Central memory CD8-positive, alpha-beta T cell (primary cell): ENCODE data around the gene ANKRD33.
A peak's percentile ranks its signal among the peaks of the same experiment; 100 is the strongest.

Experiments used
- ATAC-seq: fragments of 150-1000 bp; cut with Tn5 transposase; replicated peaks from 2 replicates; pipeline ENCODE4 v1.10.0; 2022; ENCODE audit warnings: mild to moderate bottlenecking, moderate FRiP score, moderate number of reproducible peaks; ENCODE audit not compliant: poor library complexity, severe bottlenecking; ENCODE audit errors: extremely low read depth
- DNase-seq, 2 donors: peaks; one replicate each; pipeline ENCODE4 v3.0.0; 2021; ENCODE audit warnings: low spot score in 2 of 2
- H3K27ac Mint-ChIP-seq: one replicate; pipeline ENCODE4 v1.8.0; 2022; ENCODE audit warnings: low read depth, mild to moderate bottlenecking, moderate library complexity, mixed read lengths
- H3K27me3 Mint-ChIP-seq: one replicate; pipeline ENCODE4 v1.8.0; 2022; ENCODE audit warnings: mixed read lengths
- H3K36me3 Mint-ChIP-seq: one replicate; pipeline ENCODE4 v1.8.0; 2022; ENCODE audit warnings: mild to moderate bottlenecking, moderate library complexity, mixed read lengths; ENCODE audit not compliant: insufficient read depth
- H3K4me1 Mint-ChIP-seq: one replicate; pipeline ENCODE4 v1.8.0; 2022; ENCODE audit warnings: mixed read lengths
- H3K4me3 Mint-ChIP-seq: one replicate; pipeline ENCODE4 v1.8.0; 2022; ENCODE audit warnings: mild to moderate bottlenecking, moderate library complexity, mixed read lengths
- H3K9me3 Mint-ChIP-seq: one replicate; pipeline ENCODE4 v1.8.0; 2022; ENCODE audit warnings: mixed read lengths

Gene ANKRD33, protein sequence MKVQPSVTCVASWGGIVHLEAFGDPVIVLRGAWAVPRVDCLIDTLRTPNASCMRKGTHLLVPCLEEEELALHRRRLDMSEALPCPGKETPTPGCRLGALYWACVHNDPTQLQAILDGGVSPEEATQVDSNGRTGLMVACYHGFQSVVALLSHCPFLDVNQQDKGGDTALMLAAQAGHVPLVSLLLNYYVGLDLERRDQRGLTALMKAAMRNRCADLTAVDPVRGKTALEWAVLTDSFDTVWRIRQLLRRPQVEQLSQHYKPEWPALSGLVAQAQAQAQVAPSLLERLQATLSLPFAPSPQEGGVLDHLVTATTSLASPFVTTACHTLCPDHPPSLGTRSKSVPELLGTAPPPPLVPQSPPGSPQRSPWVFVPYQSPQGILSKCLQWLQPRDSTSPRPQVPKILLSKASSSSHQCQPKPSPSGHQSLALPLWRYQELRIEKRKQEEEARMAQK

DNA sequence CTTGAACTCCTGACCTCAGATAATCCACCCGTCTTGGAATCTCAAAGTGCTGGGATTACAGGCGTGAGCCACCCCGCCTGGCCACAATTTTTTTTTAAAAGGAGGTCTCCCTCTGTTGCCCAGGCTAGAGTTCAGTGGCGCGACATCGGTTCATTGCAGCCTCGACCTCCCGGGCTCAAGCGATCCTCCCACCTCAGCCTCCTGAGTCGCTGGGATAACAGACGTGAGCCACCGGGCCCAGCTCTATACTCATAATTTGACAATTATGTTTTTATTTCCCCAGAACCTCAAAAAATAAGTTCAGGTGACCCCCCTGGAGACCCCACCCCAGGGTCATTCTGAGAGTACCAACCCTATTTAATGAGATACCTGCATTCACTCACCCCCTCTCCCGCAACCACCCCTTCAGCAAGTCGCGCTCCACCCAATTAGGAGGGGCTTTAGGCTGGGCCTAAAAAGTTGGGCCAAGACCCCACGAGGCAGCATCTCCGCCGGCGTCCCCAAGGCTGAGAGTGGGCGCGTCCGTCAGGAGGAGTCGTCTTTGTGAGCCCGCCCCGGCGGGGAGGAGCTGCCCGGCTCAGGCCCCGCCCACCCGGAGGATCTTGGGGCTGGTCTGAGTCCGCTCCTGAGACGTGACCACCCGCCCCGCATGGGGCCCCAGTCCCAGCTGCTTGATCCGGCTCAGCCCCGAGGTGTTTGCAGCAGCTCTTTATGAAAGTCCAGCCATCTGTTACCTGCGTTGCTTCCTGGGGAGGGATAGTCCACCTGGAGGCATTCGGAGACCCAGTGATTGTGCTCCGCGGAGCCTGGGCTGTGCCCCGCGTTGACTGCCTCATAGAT is at the start of gene ANKRD33:
ANKRD33 (plus strand) TSS at position 628 of the 840 bp plus-strand sequence; CDS start at position 712, 84 bp downstream.
- peaks cover 8% of the 10 kb centered on the region for H3K27me3 Mint-ChIP-seq
- H3K4me1 Mint-ChIP-seq: peaks cover 10% of the 10 kb centered on the region
- no peaks in the 10 kb centered on the region for H3K9me3 Mint-ChIP-seq
- no peak for DNase-seq
- H3K4me3 Mint-ChIP-seq: no peak within 1 kb of the TSS
- no peak within 1 kb of the TSS for H3K27ac Mint-ChIP-seq
- no peak for ATAC-seq
- peaks cover 2% of the 10 kb centered on the region for H3K36me3 Mint-ChIP-seq

DNA sequence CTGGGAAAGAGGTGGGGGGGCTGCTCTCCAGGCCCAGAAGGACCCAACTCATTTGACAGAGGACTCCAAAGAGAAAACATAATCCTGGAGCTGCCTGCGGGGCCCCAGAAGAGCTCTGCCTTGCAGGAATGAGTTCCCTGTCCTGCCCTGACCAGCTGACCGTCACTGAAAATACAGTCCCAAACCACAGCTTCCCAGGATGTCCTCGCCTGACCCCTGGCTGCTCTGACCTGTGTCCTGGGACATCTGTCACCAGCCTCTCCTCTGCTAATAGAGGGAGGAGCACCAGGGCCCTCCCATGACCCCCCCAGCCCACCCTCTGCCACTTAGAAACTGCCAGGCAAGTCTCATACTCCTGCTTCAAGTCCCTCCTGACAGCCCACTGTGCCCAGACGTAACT is 49.1 kb upstream of the ANKRD33 start:
- no peaks in the 10 kb centered on the region for H3K36me3 Mint-ChIP-seq
- no peak for ATAC-seq
- no peaks in the 10 kb centered on the region for H3K4me1 Mint-ChIP-seq
- no peak overlapping the region for H3K4me3 Mint-ChIP-seq
- H3K9me3 Mint-ChIP-seq: no peaks in the 10 kb centered on the region
- DNase-seq: no peak
- H3K27me3 Mint-ChIP-seq: peaks cover 76% of the 10 kb centered on the region
- no peak overlapping the region for H3K27ac Mint-ChIP-seq

DNA sequence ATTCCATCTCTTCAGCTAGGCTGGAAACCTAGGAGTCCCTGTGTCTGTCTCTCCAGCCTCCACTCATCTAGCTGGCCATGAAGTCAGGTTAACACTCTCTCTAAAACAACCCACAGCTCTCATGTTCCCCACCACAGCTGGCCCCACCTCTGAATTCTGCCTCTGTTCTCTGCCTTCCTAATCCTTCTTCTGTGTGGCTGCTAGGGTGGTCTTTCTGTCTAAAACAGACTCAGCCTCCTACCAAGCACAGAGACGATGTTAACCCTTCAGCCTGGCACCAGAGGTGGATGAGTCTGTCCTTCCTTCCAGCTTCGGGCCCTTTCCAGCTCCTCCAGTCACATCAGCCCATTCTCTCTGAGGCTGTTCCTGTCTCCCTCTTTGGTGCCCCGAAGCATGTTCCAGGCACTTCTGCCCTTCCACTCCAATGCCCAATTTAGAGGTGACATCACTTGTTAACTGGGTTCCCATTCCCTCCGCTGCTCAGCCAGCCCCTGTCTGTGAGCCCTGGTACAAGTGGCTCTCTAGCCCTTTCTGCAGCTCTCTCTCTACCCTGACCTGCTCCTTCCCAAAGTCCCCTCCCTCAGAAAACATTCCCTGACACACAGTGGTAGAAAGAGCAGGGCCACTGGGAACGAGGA is 48.5 kb upstream of the ANKRD33 start:
- DNase-seq (no peak), ATAC-seq (no peak)
- no peaks in the 10 kb centered on the region for H3K4me1 Mint-ChIP-seq
- no peaks in the 10 kb centered on the region for H3K9me3 Mint-ChIP-seq
- no peak overlapping the region for H3K4me3 Mint-ChIP-seq
- H3K36me3 Mint-ChIP-seq: no peaks in the 10 kb centered on the region
- H3K27me3 Mint-ChIP-seq: peaks cover 76% of the 10 kb centered on the region
- H3K27ac Mint-ChIP-seq: no peak overlapping the region

DNA sequence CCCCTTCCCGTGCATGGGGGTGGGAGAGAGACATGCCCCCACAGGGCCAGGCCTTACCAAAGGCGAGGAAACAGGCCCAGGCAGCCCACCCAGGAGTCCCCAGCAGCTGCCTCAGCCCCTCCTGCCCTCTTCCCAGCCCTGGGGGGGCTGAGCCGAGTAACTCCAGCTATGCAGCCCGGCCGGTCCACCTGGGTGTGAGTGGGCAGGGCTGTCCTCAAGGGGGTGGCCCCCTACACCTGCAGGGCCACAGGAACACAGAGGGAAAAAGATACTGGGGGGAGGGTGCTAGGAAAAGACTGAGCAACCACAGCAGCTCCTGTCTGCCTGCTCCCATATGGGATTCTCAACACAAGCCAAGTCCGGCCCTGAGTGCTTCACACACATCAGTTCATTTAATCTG is 46.9 kb upstream of the ANKRD33 start:
- ATAC-seq (no peak), DNase-seq (no peak)
- Mint-ChIP-seq H3K4me3 (no peak overlapping the region), H3K36me3 (no peaks in the 10 kb centered on the region), H3K27me3 (peaks cover 80% of the 10 kb centered on the region), H3K9me3 (no peaks in the 10 kb centered on the region), H3K27ac (no peak overlapping the region), H3K4me1 (peaks cover 1% of the 10 kb centered on the region)

DNA sequence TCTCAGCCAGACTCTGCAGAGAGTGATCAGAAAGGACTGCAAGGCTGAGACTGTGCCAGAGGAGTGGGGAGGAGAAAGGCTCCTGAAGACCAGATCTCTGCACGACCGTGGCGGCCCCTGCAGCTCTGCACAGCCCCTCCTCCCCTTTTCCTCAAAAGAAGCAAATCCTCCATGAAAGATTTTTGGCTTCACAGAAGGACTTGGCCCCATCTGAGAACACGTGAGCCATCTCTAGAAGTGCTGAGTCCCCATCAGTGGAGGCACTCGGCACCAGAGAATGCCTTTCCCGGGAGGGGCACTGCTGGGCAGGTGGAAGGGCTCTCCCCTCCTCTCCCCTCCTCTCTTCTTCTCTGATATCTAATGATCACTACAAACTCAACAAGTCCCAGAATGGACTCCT is 46.2 kb upstream of the ANKRD33 start:
- Mint-ChIP-seq H3K27ac (no peak overlapping the region), H3K27me3 (peaks cover 88% of the 10 kb centered on the region), H3K4me3 (no peak overlapping the region), H3K36me3 (no peaks in the 10 kb centered on the region), H3K9me3 (no peaks in the 10 kb centered on the region), H3K4me1 (peaks cover 9% of the 10 kb centered on the region)
- no peak for DNase-seq
- ATAC-seq: no peak

DNA sequence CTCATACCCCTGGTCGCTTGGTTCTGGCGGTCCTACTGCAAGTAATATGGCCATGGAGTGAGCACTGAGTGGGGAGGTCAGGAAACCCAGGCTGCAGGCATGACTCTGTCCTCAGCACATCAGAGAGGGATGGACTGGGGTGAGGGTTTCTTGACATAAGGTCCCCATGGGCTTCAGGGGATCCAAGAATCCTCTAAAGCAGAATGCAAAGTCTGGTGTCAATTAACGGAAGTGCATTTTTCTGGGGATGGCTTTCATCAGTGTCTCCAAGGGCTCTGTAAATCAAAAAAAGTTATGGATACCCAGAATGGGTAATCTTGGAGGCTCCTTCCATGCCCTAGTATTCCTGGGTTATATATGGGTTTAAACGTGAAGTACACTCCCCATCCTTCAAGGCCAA is 43.0 kb upstream of the ANKRD33 start:
- no peak for ATAC-seq
- Mint-ChIP-seq H3K27ac (no peak overlapping the region), H3K4me3 (no peak overlapping the region)

DNA sequence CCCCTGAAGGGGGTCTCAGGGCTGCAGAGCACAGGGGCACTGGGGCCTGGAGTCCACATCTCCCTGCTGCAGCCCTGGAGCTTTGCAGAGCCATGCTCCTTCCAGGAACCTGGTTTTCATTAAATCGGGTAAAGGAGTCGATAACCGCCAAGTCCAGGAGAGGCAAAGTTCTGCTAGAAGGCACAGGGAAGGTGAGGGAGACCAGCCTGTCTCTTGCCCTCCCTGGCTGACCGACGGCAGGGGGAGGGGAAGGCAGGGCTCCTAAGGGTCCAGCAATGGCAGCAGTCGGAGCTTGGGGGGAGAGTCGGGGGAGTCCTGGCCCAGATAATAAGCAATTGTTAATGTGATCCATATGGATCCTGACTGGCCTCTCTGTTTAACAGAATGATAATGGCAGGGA is 42.4 kb upstream of the ANKRD33 start:
- Mint-ChIP-seq H3K36me3 (no peaks in the 10 kb centered on the region), H3K27me3 (peaks cover 60% of the 10 kb centered on the region), H3K27ac (no peak overlapping the region), H3K9me3 (no peaks in the 10 kb centered on the region), H3K4me1 (peaks cover 12% of the 10 kb centered on the region), H3K4me3 (peak overlapping the region; percentile 69)
- DNase-seq (no peak), ATAC-seq (no peak)

More for the DNA sequence above, 43.0 kb upstream of the ANKRD33 start:
- no peaks in the 10 kb centered on the region for H3K9me3 Mint-ChIP-seq
- H3K36me3 Mint-ChIP-seq: no peaks in the 10 kb centered on the region
- H3K4me1 Mint-ChIP-seq: peaks cover 12% of the 10 kb centered on the region
- H3K27me3 Mint-ChIP-seq: peaks cover 62% of the 10 kb centered on the region
- no peak for DNase-seq

DNA sequence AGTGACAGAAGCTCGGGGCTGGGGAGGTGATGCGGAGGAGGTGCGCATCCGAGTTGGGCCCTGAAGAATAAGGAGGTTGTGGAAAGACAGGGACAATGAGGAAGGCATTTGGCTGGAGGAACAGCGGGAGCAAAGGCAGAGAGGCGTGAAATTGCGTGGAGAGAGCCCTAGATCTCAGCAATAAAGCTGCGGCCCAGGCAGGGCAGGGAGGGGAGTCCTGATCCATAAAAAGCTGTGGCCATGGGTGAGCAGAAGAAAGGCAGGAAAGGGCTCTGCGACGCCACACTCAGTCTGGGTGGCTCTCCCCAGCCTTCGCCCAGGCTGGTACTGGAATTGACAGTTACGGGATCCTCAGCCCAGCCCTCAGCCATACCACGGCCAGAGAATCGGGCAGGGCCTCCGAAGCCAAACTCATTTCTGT is 41.6 kb upstream of the ANKRD33 start:
- peak overlapping the region; percentile 69 for H3K4me3 Mint-ChIP-seq
- peaks cover 65% of the 10 kb centered on the region for H3K27me3 Mint-ChIP-seq
- DNase-seq (no peak), ATAC-seq (no peak)
- peaks cover 19% of the 10 kb centered on the region for H3K4me1 Mint-ChIP-seq
- H3K27ac Mint-ChIP-seq: no peak overlapping the region
- H3K36me3 Mint-ChIP-seq: no peaks in the 10 kb centered on the region
- no peaks in the 10 kb centered on the region for H3K9me3 Mint-ChIP-seq

DNA sequence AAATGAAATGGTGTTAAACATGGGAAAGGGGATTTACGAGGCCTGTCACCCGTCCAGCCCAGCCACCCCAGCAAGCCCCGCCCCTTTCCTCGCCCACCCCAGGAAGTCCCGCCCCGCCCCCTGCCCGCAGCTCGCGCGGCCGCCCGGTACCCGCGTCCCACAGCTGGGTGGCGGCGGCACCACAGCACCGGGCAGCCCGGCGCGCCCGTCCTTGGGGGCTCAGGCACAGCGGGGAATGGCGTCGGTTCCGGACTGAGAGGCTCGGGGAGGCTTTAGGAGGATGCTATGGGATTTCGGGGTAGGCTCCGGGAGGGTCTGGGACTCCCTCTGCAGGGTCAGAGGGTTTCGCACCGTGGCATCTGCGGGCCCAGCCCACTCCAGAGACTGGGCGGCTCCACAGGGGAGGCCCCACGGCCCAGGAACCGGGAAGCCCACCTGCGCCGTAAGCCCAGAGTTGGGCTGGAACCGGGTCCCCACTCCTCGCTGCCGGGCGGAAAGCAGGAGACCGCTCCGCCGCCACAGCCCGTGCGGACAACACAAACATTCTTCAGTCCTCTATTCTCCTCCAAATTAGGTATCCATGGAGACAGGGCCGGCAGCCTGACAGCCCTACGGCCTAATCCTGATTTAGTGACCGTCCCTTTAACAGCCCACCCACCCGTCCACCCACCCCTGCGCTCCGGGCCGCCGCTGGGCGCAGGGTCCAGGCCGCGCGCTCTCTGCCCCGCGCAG is 40.8 kb upstream of the ANKRD33 start:
- Mint-ChIP-seq H3K27me3 (peaks cover 65% of the 10 kb centered on the region), H3K9me3 (no peaks in the 10 kb centered on the region), H3K36me3 (no peaks in the 10 kb centered on the region), H3K4me1 (peaks cover 23% of the 10 kb centered on the region), H3K27ac (no peak overlapping the region), H3K4me3 (peak overlapping the region; percentile 69)
- peak; percentile 48 for ATAC-seq
- no peak for DNase-seq

DNA sequence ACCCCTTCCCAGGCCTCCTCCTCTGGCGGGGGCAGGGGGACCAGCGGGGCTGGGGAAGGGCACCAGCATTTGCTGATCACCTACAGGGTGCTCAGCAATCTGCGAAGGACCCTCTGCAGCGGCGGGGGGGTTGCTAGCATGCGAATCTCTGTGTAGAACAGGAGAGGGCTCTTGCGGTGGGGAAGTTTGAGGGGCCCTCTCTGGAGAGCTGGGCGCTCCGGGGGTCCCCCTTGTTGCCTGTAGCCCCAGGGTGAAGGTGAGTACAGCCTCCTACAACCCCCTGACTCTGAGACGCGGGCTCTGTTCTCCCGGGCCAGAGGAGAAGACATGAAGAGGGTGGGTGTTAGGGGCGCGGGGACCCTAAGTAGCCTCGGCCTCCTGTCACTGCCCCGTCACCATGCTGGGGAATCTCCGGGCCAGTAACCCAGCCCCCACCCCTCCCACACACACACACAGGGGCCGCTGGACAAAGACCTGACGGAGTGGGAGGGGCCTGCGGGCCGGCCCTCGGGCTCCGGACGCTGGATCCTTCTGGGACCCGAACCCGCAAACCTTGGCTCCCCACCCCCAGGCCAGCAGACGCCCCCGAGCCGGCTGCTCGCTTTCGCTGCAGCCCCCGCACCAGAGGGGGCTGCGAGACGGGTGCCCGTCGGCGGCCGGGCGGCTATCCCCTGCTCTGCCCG is 40.1 kb upstream of the ANKRD33 start:
- no peak overlapping the region for H3K27ac Mint-ChIP-seq
- DNase-seq (no peak), ATAC-seq (no peak)
- peak overlapping the region; percentile 69 for H3K4me3 Mint-ChIP-seq
- H3K36me3 Mint-ChIP-seq: no peaks in the 10 kb centered on the region
- H3K4me1 Mint-ChIP-seq: peaks cover 23% of the 10 kb centered on the region
- H3K27me3 Mint-ChIP-seq: peaks cover 65% of the 10 kb centered on the region
- H3K9me3 Mint-ChIP-seq: no peaks in the 10 kb centered on the region

DNA sequence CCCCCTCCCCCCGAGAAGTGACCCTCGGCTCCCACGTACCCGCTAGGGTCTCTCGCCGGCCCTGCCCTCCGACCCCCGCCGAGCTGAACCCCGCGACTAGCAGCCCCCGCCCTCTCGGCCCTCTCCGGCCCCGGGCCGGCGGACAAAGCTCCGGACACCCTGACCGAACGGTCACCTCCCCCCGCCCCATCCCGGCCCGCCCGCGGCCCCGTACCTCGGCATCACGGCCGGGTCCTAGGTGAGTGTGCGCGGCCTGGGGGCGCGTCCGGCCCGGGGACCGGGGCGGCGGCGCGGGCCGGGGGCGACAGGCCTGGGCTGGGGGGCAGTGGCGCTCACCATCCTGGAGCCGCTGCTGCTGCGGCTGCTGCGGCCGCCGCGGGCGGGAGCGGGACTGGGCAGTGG is 39.6 kb upstream of the ANKRD33 start, which contains the start of gene FIGNL2:
FIGNL2 (minus strand) TSS at position 393 of the 402 bp plus-strand sequence. CDS start 26,305 bp downstream, outside the sequence.
- H3K36me3 Mint-ChIP-seq: no peaks in the 10 kb centered on the region
- no peak within 1 kb of the TSS for H3K27ac Mint-ChIP-seq
- H3K4me3 Mint-ChIP-seq: peak within 1 kb of the TSS; percentile 69
- DNase-seq (no peak), ATAC-seq (no peak)
- peaks cover 23% of the 10 kb centered on the region for H3K4me1 Mint-ChIP-seq
- peaks cover 67% of the 10 kb centered on the region for H3K27me3 Mint-ChIP-seq
- no peaks in the 10 kb centered on the region for H3K9me3 Mint-ChIP-seq
